Measurements from ENCODE around the gene SIAE. TPM values are rescaled to one million over a fixed set of nuclear protein-coding genes. Genes with fewer than 3 reads are reported as not detected.

The SIAE gene
- total and polyA plus RNA-seq, 10 donors: 4.7 to 15.3 (median 10.7) TPM

GRCh38 chr11:124707829-124708228 lies 34.3 kb upstream of the SIAE start:
- Histone ChIP-seq H3K4me3 (no peak overlapping the region), H3K4me1 (no peaks in the 10 kb centered on the region), H3K36me3 (no peaks in the 10 kb centered on the region), H3K27ac (no peak overlapping the region), H3K9me3 (peaks cover 0 to 21% (median 16%) of the 10 kb centered on the region in 8 donors), H3K27me3 (replicated peaks in 1 of 7) (peaks cover 0 to 4% (median 0%) of the 10 kb centered on the region in 7 donors)
- TF ChIP-seq POLR2A (IDR thresholded peaks at IDR 0.05) (no peak), POLR2AphosphoS5 (IDR thresholded peaks at IDR 0.05) (no peak), CTCF (IDR thresholded peaks at IDR 0.05 in 8 of 11, conservative IDR thresholded peaks at IDR 0.05 in 3 of 11) (no peak)
- intact Hi-C loops (cut with DNase I; ENCODE audit: low total_unique reads): no loop called here
- 86 to 90% (median 87%) methylated on average over 4 of the region's 4 CpGs for whole genome bisulfite sequencing, 5 donors
- DNase-seq: no peak

GRCh38 chr11:124700028-124700427 lies 26.5 kb upstream of the SIAE start:
- no peak overlapping the region for H3K4me3 ChIP-seq
- no peaks in the 10 kb centered on the region for H3K4me1 ChIP-seq
- H3K27me3 ChIP-seq (replicated peaks in 1 of 7): peaks cover 0 to 4% (median 0%) of the 10 kb centered on the region in 7 donors
- peaks cover 0 to 8% (median 0%) of the 10 kb centered on the region in 8 donors for H3K9me3 ChIP-seq
- no peaks in the 10 kb centered on the region for H3K36me3 ChIP-seq
- H3K27ac ChIP-seq: no peak overlapping the region
- no peak for DNase-seq
- intact Hi-C loops (cut with DNase I; ENCODE audit: low total_unique reads): no loop called here
- TF ChIP-seq POLR2A (IDR thresholded peaks at IDR 0.05) (no peak), POLR2AphosphoS5 (IDR thresholded peaks at IDR 0.05) (no peak), CTCF (IDR thresholded peaks at IDR 0.05 in 8 of 11, conservative IDR thresholded peaks at IDR 0.05 in 3 of 11) (no peak)

- Histone ChIP-seq H3K36me3 (no peaks in the 10 kb centered on the region), H3K27me3 (replicated peaks in 1 of 7) (peaks cover 0 to 3% (median 0%) of the 10 kb centered on the region in 7 donors), H3K4me1 (no peaks in the 10 kb centered on the region), H3K4me3 (no peak overlapping the region), H3K27ac (no peak overlapping the region), H3K9me3 (peaks cover 0 to 8% (median 0%) of the 10 kb centered on the region in 8 donors)
- no peak for TF ChIP-seq POLR2AphosphoS5 (IDR thresholded peaks at IDR 0.05)
- TF ChIP-seq POLR2A (IDR thresholded peaks at IDR 0.05): no peak
- DNase-seq: no peak
- intact Hi-C loops (cut with DNase I; ENCODE audit: low total_unique reads): no loop called here
- 72 to 97% (median 77%) methylated on average over 1 of the region's 1 CpG for WGBS, 5 donors
Measured at GRCh38 chr11:124699547-124699946, 26.0 kb upstream of the SIAE start.

GRCh38 chr11:124693142-124693541 lies 19.6 kb upstream of the SIAE start:
- no peaks in the 10 kb centered on the region for H3K9me3 ChIP-seq
- intact Hi-C loops (cut with DNase I; ENCODE audit: low total_unique reads): no loop called here

GRCh38 chr11:124682443-124682842 lies 8.9 kb upstream of the SIAE start:
- TF ChIP-seq POLR2A (IDR thresholded peaks at IDR 0.05) (no peak), POLR2AphosphoS5 (IDR thresholded peaks at IDR 0.05) (no peak), CTCF (IDR thresholded peaks at IDR 0.05 in 8 of 11, conservative IDR thresholded peaks at IDR 0.05 in 3 of 11) (no peak)
- 95 to 100% (median 100%) methylated on average over 1 of the region's 1 CpG for WGBS, 5 donors

More at GRCh38 chr11:124693142-124693541, 19.6 kb upstream of the SIAE start:
- Histone ChIP-seq H3K4me3 (no peak overlapping the region), H3K27me3 (replicated peaks in 1 of 7) (no peaks in the 10 kb centered on the region), H3K4me1 (no peaks in the 10 kb centered on the region), H3K36me3 (no peaks in the 10 kb centered on the region), H3K27ac (no peak overlapping the region)
- no peak for DNase-seq
- WGBS, 5 donors: 93 to 100% (median 95%) methylated on average over 2 of the region's 2 CpGs
- no peak for TF ChIP-seq POLR2AphosphoS5 (IDR thresholded peaks at IDR 0.05)

More at GRCh38 chr11:124682443-124682842, 8.9 kb upstream of the SIAE start:
- Histone ChIP-seq H3K27me3 (replicated peaks in 1 of 7) (no peaks in the 10 kb centered on the region), H3K27ac (no peak overlapping the region), H3K4me1 (no peaks in the 10 kb centered on the region), H3K9me3 (peaks cover 0 to 58% (median 45%) of the 10 kb centered on the region in 8 donors), H3K36me3 (no peaks in the 10 kb centered on the region), H3K4me3 (no peak overlapping the region)
- DNase-seq: no peak
- intact Hi-C loops (cut with DNase I; ENCODE audit: low total_unique reads): no loop called here

Data from spleen (tissue), 11 donors.